Brain pericyte (primary cell): ENCODE measurements around the gene MGAT4C.

ENCODE experiments used
- DNase-seq: peaks from one replicate; pipeline ENCODE4 v3.0.0-alpha.2; 2012; ENCODE audit warnings: low read depth, low spot score

MGAT4C gene

DNA sequence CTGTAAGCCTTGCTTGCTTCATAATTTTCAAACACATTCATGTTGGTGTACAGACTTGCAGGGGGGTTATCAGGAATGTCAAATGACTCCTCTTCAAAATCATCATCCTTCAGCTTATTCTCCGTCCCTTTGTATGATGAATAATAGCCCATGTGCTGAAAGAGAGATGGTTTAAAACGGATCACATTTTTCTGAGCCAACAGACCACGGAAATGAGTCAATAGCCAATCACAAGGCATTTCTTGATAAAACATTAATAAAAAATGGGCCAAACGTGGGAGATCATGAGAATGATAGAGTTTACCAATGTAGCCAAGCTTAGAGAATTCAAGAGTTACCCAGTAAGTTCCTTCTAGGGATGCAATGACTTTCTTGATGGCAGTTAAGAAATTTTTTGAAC, 276.6 kb downstream of the MGAT4C start:
- DNase-seq: no peak

- DNase-seq: no peak
Observed at GRCh38 chr12:85975716-85976115, 280.5 kb downstream of the MGAT4C start.

DNA sequence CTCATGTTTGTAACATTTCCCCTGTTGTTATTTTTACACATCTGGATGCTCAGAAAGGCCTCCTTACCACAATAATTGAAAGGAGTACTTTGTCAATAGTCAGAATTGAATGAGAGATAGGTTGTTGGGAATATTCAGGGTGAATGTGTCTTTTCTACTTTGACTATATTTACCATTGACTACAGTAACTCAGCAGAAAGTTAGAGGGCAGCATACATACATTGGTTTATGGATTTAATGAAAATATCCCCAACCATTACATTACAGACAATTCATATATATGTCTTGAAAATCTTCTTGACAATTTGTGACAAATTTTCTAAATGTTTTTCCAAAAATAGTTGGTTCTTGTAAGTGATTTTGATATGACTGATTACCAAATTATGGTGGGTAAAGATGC, 284.4 kb downstream of the MGAT4C start:
- DNase-seq: no peak

DNA sequence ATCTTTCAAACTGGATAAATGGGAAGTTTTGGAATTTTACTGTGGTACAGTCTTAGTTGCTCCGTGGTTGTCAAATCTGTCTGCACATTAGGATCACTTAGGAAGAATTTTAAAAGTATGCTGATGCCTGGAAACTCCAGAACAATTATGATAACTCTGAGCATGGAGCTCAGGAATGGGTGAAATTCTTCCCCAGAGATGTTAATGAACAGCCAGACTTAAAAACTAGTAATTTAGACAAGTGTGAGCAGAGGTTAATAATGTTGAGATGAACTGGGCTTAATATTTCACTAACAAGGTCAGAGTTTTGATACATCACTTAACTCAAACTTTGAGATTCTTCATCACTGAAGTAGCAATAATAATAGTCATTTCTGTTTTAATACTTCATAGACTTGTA, 287.6 kb downstream of the MGAT4C start:
- no peak for DNase-seq

DNA sequence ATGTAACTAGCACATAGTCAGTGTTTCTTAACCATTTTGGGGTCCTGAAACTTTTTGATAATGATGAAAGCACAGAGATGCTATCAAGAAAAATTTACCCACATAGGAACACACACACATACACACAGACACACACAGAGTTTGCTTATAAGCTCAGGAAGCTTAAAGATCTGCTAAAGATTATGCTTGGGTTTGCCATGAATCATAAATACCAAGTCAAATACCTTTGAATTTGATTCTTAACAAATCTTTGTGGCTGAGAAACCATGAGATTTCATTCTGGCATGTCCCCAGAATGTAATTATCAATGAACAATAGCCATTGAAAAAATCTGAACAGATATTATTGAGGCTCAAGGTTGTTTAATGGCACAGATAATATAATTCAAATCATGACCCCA, 292.9 kb downstream of the MGAT4C start:
- no peak for DNase-seq

DNA sequence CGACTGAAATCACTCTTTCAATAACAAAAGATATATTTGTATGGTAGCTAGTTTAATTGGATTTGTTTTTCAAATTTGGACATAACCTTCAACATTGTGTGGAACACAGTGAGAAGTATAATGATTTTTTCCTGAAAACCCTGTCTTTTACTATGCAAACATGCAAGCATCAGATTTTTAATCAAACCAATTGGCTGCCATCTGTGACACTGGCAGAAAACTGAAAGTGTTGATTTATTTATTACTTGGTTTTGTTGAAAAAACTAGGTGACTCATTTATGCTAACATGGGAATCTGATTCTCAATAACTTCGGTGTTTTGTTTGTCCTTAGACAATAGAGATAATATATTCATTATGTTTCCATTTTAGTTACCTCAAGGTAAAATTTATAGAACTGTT, 300.1 kb downstream of the MGAT4C start:
- no peak for DNase-seq

DNA sequence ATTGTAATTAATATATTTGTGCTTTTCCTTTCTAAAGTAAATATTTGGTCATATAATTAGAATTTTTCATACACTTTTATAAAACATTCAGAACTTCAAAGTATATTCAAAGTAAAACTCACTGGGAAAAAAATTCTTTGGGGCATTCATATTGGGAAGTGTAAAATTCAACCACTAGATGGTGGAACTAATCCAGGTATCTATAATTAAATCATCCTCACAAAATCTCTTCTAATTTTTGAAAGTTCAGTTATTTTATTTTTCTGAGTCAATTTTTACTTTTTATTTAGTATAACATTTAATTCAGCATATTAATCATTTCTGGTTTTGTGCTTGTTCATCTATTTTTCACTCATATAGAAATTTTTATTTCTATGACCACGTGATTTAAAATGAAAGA, 301.1 kb downstream of the MGAT4C start:
- DNase-seq: no peak

GRCh38 chr12:85951823-85952222, 304.4 kb downstream of the MGAT4C start:
- DNase-seq: no peak

GRCh38 chr12:85949253-85949652, 306.9 kb downstream of the MGAT4C start:
- no peak for DNase-seq

GRCh38 chr12:85948340-85948739, 307.9 kb downstream of the MGAT4C start:
- DNase-seq: no peak

- no peak for DNase-seq
Observed at GRCh38 chr12:85947286-85947685, 308.9 kb downstream of the MGAT4C start.

- no peak for DNase-seq
Observed at GRCh38 chr12:85946375-85946774, 309.8 kb downstream of the MGAT4C start.

DNA sequence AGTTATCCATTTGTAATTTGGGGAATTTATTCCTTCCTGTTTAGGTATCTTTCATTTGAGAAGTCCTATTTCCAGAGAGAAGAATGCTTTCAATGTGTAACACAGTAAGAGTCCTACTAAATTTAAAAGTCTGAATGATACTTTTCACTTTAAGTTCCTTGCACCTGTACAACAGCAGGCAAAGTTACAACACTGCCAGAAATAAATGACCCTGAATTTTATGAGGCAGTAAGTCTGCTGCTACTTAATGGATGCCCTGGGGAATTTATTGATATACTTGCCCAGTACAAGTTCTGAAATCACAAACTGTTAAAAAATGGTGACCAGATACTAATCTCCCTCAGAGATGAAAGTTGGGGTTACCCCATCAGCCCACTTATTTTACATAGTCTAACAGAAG, 329.0 kb downstream of the MGAT4C start:
- DNase-seq: no peak

DNA sequence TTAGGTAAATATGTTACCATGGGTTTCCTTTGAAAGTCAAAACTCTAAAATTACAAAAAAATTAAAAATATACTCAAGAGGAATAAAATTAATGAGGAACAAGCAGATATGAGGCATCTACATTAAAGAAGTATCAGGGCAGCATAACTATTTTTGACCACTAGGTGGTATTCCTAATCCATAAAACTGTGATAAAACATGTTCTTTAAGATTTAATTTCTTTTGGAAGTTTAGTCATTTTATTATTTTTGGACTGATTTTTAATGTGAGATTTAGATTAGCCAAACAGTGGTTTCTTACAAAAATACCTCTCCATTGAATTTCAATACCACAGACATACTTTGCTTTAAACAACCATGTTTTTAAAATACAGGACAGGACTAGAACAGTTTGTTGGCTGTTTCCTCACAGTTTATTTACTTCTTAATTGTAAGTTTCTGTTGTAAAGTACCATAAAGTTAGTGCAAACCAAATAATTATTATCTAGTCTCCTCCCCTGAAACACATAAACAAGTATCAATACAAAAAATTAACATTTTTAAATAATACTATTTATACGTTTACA, 332.3 kb downstream of the MGAT4C start:
- peak; percentile 16 for DNase-seq

- DNase-seq: no peak
Observed at GRCh38 chr12:85920324-85920947, 335.8 kb downstream of the MGAT4C start.
